Adrenal gland (tissue), 5 donors: ENCODE measurements around the gene MYOC.

Experiments used
- POLR2A ChIP-seq, 2 donors: fragments of 450-650 bp; IDR thresholded peaks; one replicate each; pipeline ENCODE4 v1.6.1; 2017; ENCODE audit warnings: antibody characterized with exemption in 2 of 2, mild to moderate bottlenecking in 2 of 2, moderate library complexity in 1 of 2
- TF ChIP-seq, protein P1 (sequence below), 6 experiments: fragments of 450-650 bp in 4 of 6; fragments of 200-600 bp in 2 of 6; sonication (generic) in 1 of 6; IDR thresholded peaks; 1 replicate in 5 of 6; 2 replicates in 1 of 6; pipeline versions ENCODE4 v1.5.1 to v1.8.0; 2016 to 2021; ENCODE audit warnings: antibody characterized with exemption in 6 of 6, mild to moderate bottlenecking in 2 of 6, moderate library complexity in 1 of 6
- donor health status: DM: no; HTN: no; CAD: no.

- TF ChIP-seq POLR2A (IDR thresholded peaks at IDR 0.05), result no peak
- TF ChIP-seq, protein P1, sequence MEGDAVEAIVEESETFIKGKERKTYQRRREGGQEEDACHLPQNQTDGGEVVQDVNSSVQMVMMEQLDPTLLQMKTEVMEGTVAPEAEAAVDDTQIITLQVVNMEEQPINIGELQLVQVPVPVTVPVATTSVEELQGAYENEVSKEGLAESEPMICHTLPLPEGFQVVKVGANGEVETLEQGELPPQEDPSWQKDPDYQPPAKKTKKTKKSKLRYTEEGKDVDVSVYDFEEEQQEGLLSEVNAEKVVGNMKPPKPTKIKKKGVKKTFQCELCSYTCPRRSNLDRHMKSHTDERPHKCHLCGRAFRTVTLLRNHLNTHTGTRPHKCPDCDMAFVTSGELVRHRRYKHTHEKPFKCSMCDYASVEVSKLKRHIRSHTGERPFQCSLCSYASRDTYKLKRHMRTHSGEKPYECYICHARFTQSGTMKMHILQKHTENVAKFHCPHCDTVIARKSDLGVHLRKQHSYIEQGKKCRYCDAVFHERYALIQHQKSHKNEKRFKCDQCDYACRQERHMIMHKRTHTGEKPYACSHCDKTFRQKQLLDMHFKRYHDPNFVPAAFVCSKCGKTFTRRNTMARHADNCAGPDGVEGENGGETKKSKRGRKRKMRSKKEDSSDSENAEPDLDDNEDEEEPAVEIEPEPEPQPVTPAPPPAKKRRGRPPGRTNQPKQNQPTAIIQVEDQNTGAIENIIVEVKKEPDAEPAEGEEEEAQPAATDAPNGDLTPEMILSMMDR (IDR thresholded peaks at IDR 0.05), result no peak
Measured at GRCh38 chr1:171674431-171675405, 22.2 kb upstream of the MYOC start.
